Epithelial cell of esophagus (primary cell): ENCODE data around the gene LILRA6.
A peak's percentile ranks its signal among the peaks of the same experiment; 100 is the strongest.
"Not testable (repeated sequence)": the region's sequence is repeated elsewhere in the genome, so short reads cannot be mapped to it uniquely, and the experiment has no call there.

Experiments
- DNase-seq: peaks from one replicate; pipeline ENCODE4 v3.0.0; 2010; ENCODE audit warnings: low read depth
- H3K4me3 ChIP-seq: 2 replicates; pipeline ENCODE4 v1.5.1; 2011; ENCODE audit warnings: mild to moderate bottlenecking, low read length, control low read depth
- TF ChIP-seq, protein P1 (sequence below): IDR thresholded peaks from 2 replicates; pipeline ENCODE4 v1.5.1; 2011; ENCODE audit warnings: low read depth, mild to moderate bottlenecking, low read length, control low read depth, inconsistent platforms; ENCODE audit not compliant: insufficient read depth; ENCODE audit errors: missing control alignments

Gene LILRA6

DNA sequence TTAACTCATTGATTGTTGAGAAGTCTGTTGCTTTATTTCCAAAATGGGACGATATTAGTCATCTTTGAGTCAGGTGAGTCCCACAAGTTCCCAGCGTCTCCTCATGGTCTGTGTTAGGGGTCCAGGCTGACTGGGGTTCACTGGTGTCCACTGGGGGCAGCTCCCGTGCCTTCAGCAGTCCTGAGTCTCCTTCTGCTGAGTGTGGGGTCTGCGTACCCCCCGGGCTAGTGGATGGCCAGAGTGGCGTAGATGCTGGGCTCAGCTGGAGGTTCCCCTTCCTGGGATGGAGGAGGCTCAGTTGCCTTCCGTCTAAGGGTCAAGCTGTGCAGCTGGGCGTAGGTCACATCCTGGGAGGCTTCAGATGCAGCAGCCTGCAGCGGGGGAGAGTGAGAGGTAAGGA lies 25.7 kb downstream of the LILRA6 start:
- TF ChIP-seq, protein P1, sequence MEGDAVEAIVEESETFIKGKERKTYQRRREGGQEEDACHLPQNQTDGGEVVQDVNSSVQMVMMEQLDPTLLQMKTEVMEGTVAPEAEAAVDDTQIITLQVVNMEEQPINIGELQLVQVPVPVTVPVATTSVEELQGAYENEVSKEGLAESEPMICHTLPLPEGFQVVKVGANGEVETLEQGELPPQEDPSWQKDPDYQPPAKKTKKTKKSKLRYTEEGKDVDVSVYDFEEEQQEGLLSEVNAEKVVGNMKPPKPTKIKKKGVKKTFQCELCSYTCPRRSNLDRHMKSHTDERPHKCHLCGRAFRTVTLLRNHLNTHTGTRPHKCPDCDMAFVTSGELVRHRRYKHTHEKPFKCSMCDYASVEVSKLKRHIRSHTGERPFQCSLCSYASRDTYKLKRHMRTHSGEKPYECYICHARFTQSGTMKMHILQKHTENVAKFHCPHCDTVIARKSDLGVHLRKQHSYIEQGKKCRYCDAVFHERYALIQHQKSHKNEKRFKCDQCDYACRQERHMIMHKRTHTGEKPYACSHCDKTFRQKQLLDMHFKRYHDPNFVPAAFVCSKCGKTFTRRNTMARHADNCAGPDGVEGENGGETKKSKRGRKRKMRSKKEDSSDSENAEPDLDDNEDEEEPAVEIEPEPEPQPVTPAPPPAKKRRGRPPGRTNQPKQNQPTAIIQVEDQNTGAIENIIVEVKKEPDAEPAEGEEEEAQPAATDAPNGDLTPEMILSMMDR: no peak
- DNase-seq: no peak
- H3K4me3 ChIP-seq: no peak overlapping the region

DNA sequence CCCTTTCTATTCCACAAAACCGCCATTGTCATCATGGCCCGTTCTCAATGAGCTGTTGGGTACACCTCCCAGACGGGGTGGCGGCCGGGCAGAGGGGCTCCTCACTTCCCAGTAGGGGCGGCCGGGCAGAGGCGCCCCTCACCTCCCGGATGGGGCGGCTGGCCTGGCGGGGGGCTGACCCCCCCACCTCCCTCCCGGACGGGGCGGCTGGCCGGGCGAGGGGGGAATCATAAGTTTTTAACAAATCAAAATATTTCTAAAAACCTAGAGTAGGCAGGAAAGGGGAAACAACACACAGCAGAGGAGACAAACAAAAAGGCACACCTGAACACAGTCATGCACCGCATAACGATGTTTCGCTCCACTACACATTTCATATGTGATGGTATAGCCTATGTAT lies 27.9 kb downstream of the LILRA6 start:
- H3K4me3 ChIP-seq, DNase-seq: not testable (repeated sequence)

DNA sequence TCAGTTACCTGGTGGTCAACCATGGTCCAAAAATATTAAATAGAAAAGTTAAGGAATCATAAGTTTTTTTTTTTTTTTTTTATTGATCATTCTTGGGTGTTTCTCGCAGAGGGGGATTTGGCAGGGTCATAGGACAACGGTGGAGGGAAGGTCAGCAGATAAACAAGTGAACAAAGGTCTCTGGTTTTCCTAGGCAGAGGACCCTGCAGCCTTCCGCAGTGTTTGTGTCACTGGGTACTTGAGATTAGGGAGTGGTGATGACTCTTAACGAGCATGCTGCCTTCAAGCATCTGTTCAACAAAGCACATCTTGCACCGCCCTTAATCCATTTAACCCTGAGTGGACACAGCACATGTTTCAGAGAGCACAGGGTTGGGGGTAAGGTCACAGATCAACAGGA lies 28.4 kb downstream of the LILRA6 start:
- not testable (repeated sequence) for DNase-seq, H3K4me3 ChIP-seq

DNA sequence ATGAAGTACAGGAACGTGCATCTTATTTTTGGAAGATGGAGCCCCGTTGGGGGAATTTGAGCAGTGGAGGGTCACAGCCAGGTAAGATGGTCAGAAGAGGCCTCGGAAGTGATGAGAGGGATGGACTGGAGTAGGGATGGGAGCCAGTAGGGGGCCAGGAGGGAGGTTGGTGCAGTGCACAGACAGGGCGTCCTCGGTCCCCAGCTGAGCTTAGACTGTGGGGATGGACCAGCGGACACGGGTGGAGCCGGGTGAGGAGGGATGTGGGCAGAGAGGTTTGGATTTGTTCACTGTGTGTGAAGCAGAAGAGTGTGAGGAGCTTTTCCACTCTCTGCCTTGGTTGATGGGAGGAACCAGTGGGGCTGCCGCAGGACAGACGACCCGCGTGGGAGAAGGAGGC lies 31.4 kb downstream of the LILRA6 start:
- H3K4me3 ChIP-seq: no peak overlapping the region
- DNase-seq: no peak
- TF ChIP-seq, protein P1: no peak

DNA sequence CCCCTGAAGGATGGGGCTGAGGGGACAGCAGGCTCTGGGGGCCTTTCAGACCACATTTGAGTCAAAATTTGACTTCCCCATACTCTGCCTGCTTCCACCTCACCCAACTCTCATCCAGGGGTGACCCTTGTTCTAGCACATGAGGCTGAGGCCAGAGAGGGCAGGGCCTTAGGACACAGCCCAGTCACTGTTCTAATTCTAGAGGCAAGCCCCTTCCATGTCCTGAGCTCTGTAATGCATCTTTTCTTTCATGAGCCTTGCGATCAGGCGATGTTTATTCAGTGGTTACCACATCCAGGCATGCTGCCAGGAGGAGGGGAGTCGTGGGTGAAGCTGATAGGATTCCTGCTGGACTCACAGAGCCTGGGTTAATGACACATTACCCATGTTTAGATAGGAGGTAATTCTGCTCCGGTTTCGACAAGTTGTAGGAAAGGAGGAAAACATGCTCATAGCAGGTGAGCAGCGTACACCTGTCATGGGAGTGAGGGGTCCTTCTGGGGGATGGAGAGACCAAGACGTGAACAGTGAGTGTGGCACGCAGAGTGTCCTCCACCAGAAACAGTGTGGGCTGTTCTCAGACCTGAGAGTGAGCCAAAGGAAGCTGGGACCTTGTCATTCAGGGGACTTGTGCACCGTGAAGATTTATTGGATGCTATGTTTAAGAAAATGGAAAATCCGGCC lies 32.6 kb downstream of the LILRA6 start:
- DNase-seq: peak; percentile 96
- TF ChIP-seq, protein P1: no peak
- no peak overlapping the region for H3K4me3 ChIP-seq

DNA sequence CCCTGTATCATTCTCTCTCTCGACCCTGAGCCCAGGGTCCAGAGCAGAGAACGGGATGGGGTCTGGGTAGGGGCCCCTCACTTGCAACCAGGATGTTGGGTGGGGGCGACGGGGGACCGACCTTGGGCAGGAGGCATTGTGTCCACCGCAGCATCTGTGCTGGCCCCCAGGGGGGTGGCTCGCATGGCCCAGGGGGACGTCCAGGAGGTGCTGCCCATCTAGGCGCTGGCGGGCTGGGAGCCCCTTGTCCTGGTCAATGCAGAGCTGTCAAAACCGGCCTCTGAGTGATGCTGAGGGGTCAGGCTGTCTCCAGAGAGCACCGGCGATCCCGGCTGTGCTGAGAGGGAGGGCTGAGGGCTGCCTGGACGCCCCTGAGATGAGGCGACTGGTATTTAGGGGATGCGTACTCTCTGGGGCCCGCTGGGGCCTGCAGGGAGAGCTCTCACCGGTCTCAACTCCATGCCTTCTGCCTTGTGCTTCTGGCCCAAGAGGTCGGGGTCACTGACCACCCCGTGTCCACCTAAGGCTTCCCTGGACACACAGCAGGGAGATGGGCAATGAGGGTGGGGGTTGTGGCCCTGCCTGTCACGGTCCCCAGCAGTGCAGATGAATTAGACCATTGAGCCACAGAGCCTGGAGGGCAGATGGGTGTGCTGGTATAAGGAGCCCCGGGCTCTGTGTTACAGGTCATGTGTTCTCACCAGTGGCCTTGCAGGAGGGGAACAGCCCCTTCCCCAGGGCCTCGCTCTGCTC lies 33.4 kb downstream of the LILRA6 start:
- DNase-seq: no peak
- H3K4me3 ChIP-seq: no peak overlapping the region
- TF ChIP-seq, protein P1: no peak

DNA sequence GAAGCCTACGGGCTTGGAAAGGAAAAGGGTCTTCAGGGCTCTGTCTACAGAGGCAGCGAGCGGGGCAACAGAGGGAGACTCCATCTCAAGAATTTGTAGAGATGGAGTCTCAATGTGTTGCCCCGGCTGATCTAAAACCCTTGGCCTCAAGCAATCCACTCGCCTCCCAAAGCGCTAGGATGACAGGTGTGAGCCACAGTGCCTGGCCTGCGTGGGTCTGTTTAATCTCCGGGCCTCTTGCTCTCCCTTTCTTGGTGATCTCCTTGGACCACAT lies 33.9 kb downstream of the LILRA6 start:
- TF ChIP-seq, protein P1: no peak
- H3K4me3 ChIP-seq: no peak overlapping the region
- DNase-seq: peak; percentile 35

DNA sequence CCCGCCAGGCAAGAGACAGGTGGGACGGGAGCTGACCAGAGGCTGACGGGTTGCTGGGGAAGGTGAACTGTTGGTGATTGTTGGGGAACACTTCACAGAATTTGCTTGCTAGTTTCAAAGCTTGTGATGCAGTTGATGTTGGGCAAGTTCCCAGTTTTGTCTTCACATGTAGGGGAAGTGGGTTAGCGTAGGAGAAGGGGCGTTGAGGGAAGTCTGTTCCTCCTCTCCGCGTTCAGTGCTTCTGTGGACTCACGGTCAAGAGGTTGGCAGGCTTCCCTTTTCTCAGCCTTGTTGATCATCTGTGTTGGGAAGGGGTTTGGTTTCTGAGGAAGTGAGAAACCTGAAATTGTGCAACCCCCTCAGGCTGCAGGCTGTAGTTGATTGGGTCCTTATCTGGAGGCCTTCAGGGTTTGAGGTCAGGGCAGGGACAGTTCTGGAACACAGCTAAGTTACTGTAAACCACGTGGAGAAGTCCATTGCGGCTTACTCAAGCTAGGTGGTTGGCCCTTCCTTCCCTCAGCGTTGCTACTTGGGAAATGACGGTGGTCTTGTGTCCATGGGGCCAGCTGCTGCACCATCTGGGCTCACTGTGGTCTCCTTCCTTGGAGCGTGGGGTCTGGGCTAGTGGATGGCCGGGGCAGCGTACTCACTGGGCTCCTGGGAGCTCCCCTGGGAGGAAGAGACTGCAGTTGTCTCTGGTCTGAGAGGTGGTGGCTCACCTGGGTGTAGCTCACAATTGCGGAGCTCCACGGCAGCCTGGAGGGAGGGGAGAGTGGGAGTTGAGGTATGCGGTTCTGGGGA lies 34.4 kb downstream of the LILRA6 start:
- H3K4me3 ChIP-seq: no peak overlapping the region
- peak; percentile 41 for DNase-seq
- TF ChIP-seq, protein P1: no peak
